Germinal center (tissue), 1 donor: ENCODE measurements around the gene REST.

Source experiments
- DNase-seq: peaks from one replicate; pipeline ENCODE4 v3.0.0; 2012; ENCODE audit warnings: mixed read lengths, low spot score

Gene REST

DNA sequence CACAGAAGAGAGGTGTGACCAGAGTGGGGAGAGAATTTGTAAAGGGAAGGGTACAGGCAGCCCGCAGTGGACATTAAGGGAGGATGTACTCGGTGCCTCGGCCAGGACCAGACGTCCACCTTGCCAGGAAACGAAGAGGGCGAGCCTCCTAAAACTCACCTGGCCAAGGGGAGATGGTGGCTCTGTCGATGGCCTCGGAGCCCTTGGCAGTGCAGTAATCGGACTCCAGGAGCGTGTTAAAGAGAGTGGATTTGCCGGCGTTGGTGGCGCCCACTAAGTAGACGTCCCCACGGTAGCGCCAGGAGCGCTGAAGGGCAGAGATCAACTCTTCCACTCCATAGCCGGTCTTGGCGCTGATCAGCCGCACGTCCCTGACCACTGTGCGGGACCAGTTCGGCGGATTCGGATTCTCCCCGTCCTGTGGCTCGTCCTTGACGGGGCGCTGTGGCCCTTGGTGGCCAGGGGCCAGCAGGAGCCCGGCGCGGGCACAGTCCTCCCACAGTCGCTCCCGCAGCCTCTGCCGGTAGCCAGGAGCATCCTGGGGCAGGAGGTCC is 68.7 kb downstream of the REST start:
- DNase-seq = no peak

DNA sequence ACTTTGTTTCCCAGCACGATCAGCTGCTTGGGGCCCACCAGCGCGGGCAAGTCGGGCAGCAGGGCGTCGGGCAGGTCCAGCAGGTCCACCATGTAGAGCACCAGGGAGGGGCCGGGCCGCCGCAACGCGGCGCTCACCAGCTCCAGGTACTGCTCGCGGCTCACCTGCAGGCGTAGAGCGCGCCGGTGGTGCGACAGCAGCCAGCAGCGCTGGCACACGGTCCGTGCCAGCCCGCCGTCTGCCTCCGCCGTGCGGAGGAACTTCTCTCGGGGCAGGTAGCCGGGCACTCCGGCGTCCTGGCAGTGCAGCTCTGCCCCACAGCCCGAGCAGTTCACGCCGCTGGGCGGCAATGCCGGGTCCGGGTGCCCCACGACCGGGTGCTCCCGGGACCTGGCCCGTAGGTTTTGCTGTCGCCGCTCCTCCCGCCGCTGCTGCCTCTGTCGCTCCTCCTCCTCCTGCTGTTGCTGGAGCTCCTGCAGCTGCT is 69.2 kb downstream of the REST start:
- DNase-seq = peak; percentile 57

DNA sequence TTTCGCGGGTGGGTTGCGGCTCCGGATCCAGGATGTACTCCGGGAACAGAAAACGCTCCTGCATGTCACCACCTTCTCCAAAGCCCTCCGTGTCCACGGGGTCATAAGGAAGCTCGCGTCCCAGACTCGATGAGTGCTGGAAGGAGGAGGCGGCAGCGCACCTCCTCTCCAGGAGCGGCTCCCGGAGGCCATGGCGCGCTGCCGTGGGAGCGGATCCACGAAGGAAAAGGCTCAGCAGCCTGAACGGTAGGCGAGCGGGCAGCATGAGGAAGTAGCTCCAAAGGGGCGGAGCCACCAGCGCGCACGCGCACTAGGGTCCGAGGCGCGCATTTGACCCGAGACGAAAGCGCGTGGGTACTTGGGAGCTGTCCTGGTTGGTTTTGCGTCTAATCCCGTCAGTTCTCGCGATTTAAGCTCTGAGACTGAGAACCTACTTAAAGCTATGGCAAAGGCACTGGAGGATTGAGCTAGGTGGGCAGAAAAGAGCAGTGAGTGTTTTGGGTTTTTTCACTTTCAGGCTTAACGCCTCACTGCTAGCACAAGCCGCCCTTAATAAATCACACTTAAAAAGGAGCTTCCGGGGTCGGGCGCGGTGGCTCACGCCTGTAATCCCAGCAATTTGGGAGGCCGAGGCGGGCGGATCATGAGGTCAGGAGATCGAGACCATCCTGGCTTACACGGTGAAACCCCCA is 69.8 kb downstream of the REST start, which contains the start of gene NOA1:
TSS of gene NOA1 (minus strand) at position 286 of the 692 bp plus-strand sequence. CDS start at position 265, 21 bp downstream.
- peak; percentile 93 for DNase-seq

GRCh38 chr4:56978750-56979303 is 71.1 kb downstream of the REST start, which contains the start of gene POLR2B:
Gene POLR2B, plus strand, starts transcription at chr4:56978896. Its CDS starts 90 bp downstream, at chr4:56978986.
- DNase-seq = peak; percentile 86

DNA sequence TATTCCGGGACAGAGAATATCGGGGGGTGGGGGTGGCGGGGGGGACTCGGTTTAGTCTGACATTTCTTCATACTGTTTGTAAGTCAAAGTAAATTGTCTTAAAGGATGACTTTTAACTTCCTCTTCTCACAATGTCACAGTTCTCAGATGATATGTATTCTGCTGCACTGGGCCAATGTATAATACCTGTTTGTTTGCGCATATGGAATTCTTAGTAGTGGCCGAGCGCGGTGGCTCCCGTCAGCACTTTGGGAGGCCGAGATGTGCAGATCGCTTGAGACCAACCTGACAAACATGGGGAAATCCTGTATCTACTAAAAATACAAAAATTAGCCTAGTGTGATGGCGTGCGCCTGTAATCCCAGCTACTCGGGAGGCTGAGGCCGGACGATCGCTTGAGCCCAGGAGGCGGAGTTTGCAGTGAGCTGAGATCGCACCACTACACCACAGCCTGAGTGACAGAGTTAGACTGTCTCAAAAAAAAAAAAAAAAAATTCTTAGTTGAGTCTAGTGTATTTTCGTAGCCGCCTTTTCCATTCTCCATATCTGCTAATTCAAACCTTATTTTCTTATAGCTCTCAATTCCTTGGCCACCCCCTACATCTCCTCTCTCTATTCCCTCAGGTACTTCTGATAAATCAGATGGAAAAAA is 71.8 kb downstream of the REST start:
- peak; percentile 18 for DNase-seq

DNA sequence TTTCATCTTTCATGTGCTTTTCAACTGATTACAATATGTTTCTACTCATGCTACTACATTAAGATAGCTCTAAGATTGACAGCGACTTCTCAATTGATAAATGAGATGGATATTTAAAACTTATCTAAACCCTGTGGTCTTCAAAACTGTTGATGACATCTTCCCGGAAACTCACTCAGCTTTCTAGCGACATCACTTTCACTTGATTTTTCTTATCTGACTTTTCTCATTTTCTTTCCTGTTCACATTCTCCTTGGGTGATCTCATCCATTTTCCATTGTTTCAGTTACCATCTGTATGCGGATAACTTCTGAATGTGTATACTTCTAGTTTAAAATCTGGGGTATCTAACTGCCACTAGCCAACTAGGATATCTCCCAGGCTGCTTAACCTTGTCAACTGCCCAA is 74.1 kb downstream of the REST start:
- no peak for DNase-seq

DNA sequence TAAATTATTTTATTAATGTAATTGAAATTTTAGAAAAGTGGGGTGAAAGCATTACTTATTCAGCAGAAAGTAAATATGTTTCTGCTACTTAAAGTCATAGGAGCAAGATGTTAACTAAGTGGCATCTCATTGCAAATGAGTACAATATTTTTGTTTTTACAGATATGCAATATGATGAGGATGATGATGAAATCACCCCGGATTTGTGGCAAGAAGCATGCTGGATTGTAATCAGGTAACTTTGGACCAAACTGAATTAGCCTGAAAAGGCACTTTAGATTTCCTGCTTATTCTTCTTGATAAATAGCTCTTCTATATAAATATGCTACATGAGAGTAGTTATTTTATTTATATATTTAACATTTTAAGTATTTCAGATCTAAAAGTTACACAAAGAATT is 78.5 kb downstream of the REST start:
- no peak for DNase-seq

DNA sequence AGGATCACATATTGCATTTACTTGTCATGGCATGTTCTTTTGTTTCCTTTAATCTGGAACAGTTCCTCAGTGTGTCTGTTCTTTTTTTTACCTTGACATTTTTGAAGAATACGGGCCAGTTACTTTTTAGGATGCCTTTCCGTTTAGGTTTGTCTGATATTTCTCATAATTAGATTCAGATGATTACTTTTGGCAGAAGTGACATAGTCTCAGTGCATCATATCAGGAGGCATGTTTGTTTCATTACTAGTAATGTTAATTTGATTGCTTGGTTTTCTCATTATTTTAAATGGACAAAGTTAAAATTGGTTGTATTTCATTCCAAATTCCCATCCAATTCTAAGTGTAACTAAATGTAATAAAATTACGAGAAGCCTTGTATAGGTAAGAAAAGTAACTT is 79.3 kb downstream of the REST start:
- DNase-seq = no peak

- no peak for DNase-seq
These were observed 82.6 kb downstream of the REST start for GRCh38 chr4:56990109-56990905.

DNA sequence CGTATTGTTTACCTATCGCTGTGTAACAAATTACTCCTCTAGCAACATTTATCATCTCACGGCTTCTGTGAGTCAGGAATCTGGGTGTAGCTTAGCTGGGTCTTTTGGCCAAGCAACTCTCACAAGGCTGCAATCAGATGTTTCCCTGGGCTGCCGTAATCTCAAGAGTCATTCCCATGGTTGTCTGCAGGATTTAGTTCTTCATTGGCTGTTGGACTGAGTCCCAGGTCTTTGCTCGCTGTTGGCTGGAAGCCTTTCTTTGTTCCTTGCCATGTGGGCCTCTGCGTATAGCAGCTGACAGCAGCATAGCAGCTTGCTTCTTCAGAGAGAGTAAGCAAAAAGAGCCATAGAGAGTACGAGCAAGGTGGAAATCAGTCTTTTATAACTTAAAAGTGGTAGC is 87.8 kb downstream of the REST start:
- DNase-seq = no peak

GRCh38 chr4:56999751-57000150 is 92.1 kb downstream of the REST start:
- no peak for DNase-seq

DNA sequence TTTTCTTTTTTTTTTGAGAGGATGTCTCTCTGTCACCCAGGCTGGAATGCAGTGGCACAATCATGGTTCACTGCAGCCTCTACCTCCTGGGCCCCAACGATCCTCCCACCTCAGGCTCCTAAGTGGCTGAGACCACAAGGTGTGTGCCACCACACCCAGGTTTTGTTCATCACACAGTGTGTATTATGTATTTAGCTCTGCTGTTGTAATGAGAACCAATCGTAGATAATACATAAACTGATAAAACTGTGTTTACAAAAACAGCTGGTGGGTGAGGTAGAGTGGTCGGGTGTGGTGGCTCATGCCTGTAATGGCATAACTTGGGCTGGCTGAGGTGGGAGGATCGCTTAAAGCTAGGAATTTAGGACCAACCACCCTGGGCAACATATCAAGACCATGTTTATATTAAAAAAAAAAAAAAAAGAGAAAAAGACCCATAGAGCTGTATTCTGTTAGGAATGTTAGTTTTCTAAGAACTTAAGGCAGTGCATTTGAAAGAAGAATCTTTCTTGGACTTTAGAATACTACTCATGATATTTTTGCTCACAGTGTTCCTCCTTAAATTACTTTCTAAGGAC is 105.9 kb downstream of the REST start:
- DNase-seq = no peak
